HG03103 (cell line): ENCODE results near the gene RRAD.

ENCODE experiments used
- ATAC-seq: cut with Tn5 transposase; IDR thresholded peaks from one replicate; pipeline ENCODE4 v1.9.1; 2021; ENCODE audit warnings: low read depth; ENCODE audit not compliant: unreplicated experiment

Gene RRAD

GRCh38 chr16:66935314-66936011 lies 10.1 kb upstream of the RRAD start, which contains the start of gene CES2:
Gene CES2 (plus strand): TSS chr16:66935516. CDS start chr16:66935636, 120 bp downstream.
- ATAC-seq, result no peak

GRCh38 chr16:66934839-66935313 lies 9.5 kb upstream of the RRAD start:
- peak; percentile 10 for ATAC-seq

- peak; percentile 67 for ATAC-seq
Measured at GRCh38 chr16:66934138-66934838, 9.0 kb upstream of the RRAD start, which contains the start of gene CIAO2B. Gene CIAO2B (minus strand): TSS chr16:66934402. CDS start chr16:66934364, 38 bp downstream.

- no peak for ATAC-seq
Measured at GRCh38 chr16:66933776-66934137, 8.4 kb upstream of the RRAD start.

GRCh38 chr16:66932076-66932475 lies 6.7 kb upstream of the RRAD start:
- no peak for ATAC-seq

- no peak for ATAC-seq
Measured at GRCh38 chr16:66931665-66932064, 6.3 kb upstream of the RRAD start.

GRCh38 chr16:66930189-66930588 lies 4.9 kb upstream of the RRAD start:
- no peak for ATAC-seq

- ATAC-seq, result no peak
Measured at GRCh38 chr16:66928702-66929388, 3.5 kb upstream of the RRAD start.

GRCh38 chr16:66927918-66928649 lies 2.7 kb upstream of the RRAD start:
- ATAC-seq, result no peak

GRCh38 chr16:66926961-66927436 lies 1.7 kb upstream of the RRAD start:
- ATAC-seq, result no peak

- no peak for ATAC-seq
Measured at GRCh38 chr16:66926171-66926947, 1.0 kb upstream of the RRAD start.

GRCh38 chr16:66924527-66925321 lies 611 bp downstream of the RRAD start:
- no peak for ATAC-seq

GRCh38 chr16:66923866-66924265 lies 1.5 kb downstream of the RRAD start:
- no peak for ATAC-seq

- ATAC-seq, result no peak
Measured at GRCh38 chr16:66923247-66923731, 2.0 kb downstream of the RRAD start.

- ATAC-seq, result no peak
Measured at GRCh38 chr16:66921729-66922450, 3.4 kb downstream of the RRAD start.

- ATAC-seq, result no peak
Measured at GRCh38 chr16:66920924-66921680, 4.2 kb downstream of the RRAD start.

- no peak for ATAC-seq
Measured at GRCh38 chr16:66920299-66920590, 5.1 kb downstream of the RRAD start.
